ENCODE data around the gene RUNX1.

RUNX1 gene

DNA sequence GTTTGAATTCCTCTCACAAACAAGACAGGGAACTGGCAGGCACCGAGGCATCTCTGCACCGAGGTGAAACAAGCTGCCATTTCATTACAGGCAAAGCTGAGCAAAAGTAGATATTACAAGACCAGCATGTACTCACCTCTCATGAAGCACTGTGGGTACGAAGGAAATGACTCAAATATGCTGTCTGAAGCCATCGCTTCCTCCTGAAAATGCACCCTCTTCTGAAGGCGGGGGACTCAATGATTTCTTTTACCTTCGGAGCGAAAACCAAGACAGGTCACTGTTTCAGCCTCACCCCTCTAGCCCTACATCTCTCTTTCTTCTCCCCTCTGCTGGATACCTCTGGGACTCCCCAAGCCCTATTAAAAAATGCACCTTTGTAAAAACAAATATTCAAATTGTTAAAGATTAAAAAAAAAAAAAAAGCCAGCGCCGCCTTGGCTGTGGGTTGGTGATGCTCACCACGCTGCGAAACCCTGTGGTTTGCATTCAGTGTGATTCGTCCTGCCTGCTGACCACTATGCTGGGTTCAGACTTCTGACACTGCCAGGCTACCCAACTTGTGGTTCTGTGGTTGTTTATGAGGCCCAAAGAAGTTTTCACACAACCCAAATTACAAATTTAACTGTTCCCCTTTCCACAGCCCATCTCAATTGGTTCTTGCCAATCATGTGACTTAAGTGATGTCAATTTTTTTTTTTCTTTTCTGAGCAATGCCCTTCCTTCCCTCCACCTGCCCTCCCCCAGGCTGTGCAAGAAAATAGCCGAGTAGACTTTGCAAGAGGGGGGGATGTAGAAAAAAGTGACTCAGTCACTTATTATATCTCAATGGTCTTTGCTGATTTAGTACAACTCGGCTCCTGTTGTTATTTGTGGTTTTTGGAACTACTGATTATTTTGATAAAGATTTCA lies at the start of gene RUNX1:
TSS of gene RUNX1 (minus strand) at position 597 of the 912 bp plus-strand sequence.
- FAIRE-seq (no peak), DNase-seq (ENCODE audit: low spot score) (peak; percentile 66)

GRCh38 chr21:35097525-35097924 lies 48.4 kb upstream of the RUNX1 start:
- FAIRE-seq (no peak), DNase-seq (ENCODE audit: low spot score) (no peak)

- DNase-seq (ENCODE audit: low spot score), result no peak
- no peak for FAIRE-seq
Observed at GRCh38 chr21:35096959-35097358, 47.9 kb upstream of the RUNX1 start.

DNA sequence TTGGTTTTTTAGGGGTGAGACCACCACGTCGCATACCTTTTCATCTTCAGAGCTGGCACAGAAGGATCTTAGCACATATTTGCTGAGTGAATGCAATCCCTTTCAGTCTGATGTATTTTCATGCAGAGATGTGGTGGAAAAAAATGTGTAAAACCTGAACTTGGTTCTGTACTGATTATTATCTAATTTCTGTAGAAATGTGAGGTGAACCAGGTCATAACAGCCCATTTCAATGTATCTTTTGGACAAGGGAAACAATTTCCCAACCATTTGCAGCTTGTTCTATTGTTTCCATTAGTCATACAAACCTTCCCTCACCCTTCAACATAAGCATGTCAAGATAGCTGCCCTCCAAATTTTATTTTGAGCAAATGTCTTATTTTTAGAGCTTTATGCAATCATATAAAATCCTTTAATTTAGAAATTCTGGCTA lies 46.8 kb upstream of the RUNX1 start:
- DNase-seq (ENCODE audit: low spot score) (no peak), FAIRE-seq (no peak)

- FAIRE-seq (no peak), DNase-seq (ENCODE audit: low spot score) (no peak)
Observed at GRCh38 chr21:35093514-35093913, 44.4 kb upstream of the RUNX1 start.

DNA sequence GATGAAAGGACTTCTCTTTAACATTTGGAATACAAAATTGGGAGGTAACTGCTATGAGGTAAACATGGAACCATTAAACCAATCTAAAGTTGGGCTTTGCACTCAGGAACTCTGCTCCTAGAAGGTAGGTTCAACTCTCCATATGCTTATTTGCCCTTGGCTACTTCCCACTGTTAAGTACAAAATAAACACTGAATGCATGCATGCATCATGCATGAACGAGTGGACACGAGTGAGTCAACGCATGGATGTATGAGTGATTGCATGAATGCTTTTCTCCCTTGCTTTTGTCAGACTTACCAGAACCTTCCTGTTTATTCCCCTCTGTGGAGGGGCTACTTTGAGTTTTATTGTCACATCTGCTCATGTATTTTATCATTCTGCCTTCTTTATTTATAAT lies 42.4 kb upstream of the RUNX1 start:
- DNase-seq (ENCODE audit: low spot score) (no peak), FAIRE-seq (peak; percentile 32)

DNA sequence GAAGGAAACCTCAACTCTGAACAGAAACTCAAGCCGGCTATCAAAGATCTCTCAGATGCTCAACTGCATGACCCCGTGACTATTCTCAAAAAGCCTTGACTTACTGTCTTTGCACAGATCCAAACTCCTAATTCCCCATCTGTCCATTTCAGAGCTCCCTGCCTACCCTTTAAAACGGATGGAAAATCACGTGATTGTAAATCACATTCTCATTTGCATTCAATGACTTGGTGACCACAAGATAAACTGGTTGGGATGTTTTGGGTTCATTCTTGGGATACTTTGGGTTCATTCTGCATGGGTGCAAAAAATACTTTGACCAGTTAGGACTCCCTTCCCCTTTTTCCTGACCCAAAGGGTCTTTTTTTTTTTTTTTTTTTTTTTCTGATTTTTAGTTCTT lies 41.3 kb upstream of the RUNX1 start:
- FAIRE-seq (no peak), DNase-seq (ENCODE audit: low spot score) (no peak)

GRCh38 chr21:35088319-35088771 lies 39.2 kb upstream of the RUNX1 start:
- FAIRE-seq (no peak), DNase-seq (ENCODE audit: low spot score) (no peak)

DNA sequence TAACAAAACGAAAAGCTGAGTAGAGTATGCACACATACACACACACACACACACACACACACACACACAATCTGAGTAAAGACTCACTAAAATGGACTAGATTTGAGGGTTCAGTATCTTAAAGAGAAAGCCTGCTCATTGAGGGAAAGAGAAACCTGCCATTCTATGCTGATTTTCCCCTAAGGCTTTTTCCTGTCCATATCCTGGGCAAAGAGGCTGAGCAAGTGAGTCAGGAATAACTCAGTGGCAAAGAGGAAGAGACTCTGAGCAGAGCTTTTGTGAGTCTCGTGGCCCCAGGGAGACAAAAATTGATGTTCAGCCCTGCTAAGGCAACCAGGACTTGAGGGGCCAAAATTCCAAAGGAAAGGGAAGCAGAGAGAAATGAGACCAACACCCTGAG lies 37.3 kb upstream of the RUNX1 start:
- FAIRE-seq (no peak), DNase-seq (ENCODE audit: low spot score) (no peak)

- no peak for FAIRE-seq
- peak; percentile 46 for DNase-seq (ENCODE audit: low spot score)
Observed at GRCh38 chr21:35084869-35085268, 35.8 kb upstream of the RUNX1 start.

DNA sequence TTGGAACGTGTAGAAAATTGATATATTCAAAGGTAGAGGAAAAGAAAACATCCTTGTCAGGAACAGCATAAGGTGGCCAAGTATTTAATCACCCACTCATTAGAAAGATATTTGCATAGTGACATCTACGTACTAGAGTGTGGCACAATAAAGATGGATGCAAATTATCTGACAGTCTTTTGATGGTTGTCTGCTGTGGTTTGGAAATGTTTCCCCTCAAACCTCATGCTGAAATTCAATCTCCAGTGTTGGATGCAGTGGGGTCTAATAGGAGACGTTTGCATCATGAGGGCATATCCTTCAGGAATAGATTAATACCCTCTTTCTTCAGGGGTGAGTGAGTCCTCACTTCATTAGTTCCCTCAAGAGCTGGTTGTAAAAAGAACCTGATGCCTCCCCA lies 34.1 kb upstream of the RUNX1 start:
- FAIRE-seq, result no peak
- DNase-seq (ENCODE audit: low spot score), result no peak

- FAIRE-seq, result no peak
- no peak for DNase-seq (ENCODE audit: low spot score)
Observed at GRCh38 chr21:35081861-35082260, 32.8 kb upstream of the RUNX1 start.

- DNase-seq (ENCODE audit: low spot score) (no peak), FAIRE-seq (no peak)
Observed at GRCh38 chr21:35079181-35079580, 30.1 kb upstream of the RUNX1 start.

DNA sequence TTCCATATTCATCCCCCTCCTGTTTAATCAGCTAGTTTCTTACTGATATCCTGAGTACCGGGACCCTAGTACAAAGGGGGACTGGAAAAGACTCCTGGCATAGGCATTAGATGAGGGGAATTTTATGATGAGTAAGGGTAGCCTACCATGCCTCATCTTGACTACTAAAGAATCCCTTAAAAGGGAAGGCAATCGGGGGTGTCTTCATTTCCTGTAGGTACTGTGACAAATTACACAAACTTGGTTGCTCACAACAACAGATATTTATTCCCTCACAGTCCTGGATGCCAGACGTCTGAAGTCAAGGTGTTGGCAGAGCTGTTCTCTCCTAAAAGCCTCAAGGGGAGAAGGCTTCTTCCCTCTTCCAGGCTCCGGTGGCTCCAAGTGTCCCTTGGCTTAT lies 28.9 kb upstream of the RUNX1 start:
- DNase-seq (ENCODE audit: low spot score) (no peak), FAIRE-seq (no peak)

GRCh38 chr21:35077466-35077865 lies 28.4 kb upstream of the RUNX1 start:
- no peak for DNase-seq (ENCODE audit: low spot score)
- no peak for FAIRE-seq

DNA sequence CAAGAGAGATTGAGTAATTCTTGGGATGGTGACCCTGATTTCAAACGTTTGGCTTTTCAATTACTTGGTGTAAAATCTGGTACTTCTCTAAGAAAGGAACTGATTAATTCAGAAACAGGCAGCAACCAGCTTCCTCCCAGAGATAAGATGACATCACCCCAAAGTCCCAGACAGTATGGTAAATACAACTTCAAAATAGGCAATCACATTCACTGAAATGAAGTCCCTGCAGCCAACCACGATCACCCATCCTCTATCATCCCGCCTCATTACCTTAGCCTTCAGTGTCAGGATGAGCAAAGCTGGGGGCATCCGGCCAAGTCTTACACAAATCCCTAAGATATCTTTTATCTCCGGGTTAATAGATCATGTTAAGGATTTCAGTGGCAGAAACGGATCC lies 26.4 kb upstream of the RUNX1 start:
- no peak for FAIRE-seq

DNA sequence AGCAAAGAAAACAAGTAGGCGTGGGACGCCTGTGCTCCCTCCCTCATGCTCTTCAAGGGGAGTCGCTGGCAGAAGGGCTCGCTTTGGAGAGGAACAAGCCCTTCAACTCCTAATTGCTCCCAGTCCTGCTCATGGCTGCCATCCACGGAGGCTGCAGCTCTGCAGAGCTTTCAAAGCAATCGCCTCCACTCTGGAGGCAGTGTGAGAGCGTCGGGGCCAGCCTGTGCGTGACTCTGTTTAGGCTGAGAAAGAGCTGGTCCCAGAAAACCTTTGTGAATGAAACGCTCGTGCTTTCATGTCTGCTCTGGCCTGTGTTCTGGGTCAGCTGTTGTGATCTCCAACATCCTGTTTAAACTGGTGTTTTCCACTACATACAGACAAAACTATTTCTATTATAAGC lies 23.9 kb upstream of the RUNX1 start:
- no peak for FAIRE-seq
- no peak for DNase-seq (ENCODE audit: low spot score)

More for the DNA sequence above, 26.4 kb upstream of the RUNX1 start:
- DNase-seq (ENCODE audit: low spot score), result peak; percentile 10

DNA sequence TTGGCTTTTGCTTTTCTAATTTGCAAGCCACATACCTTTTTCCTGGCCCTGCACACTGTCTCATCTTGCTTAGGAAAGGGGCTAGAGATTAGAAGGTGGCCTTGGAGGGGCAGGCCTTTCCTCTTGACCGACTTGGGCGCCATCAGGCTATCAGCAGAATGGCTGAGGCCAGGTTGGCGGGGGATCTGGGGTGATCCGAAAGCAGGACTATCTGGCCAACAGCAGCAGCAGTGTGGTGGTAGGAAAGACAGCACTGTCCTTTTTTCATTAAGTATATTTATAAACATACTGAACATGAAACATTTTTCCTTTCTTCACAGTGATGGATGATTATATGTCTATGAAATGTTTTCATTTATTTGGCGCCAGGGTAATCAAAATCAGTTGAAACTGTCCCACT lies 23.5 kb upstream of the RUNX1 start:
- FAIRE-seq (no peak), DNase-seq (ENCODE audit: low spot score) (no peak)

DNA sequence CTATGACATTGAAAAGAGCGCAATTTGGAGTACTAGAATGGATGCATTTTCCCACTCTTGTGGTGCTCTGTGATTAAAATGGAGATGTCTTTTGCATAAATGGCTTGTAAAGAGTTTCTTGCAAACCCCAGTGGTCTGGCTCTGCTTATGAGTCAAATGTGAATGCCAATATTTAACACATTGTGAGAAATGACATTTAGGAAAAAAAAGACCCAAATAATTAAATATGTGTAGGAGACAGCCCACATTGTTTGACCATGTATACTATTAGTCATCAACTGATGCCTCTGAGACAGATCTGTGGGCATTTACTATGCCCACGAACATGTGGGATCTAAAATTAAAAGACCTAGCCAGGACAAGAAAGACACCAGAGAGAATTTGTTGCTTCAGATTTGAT lies 22.2 kb upstream of the RUNX1 start:
- FAIRE-seq, result no peak
- no peak for DNase-seq (ENCODE audit: low spot score)

GRCh38 chr21:35070436-35070835 lies 21.3 kb upstream of the RUNX1 start:
- no peak for FAIRE-seq

DNA sequence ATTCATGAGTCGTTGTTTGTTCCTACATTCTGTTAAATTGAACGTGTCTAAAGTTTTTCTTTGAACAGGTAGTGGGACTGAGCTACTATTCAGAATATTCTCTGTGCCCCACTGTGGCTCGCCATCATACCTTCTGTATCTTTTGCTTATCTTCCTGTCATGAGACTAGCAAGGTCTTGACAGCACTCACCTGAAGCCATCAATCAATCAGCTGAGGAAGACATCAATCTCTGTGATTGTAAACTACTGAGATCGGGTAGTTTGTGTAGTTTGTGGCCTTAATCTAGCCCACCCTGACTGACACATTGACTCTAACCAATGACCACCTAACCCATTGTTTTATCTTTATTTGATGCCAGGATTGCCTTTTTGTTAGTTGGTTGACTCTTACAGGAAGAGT lies 17.7 kb upstream of the RUNX1 start:
- no peak for DNase-seq (ENCODE audit: low spot score)
- FAIRE-seq, result no peak

More at GRCh38 chr21:35070436-35070835, 21.3 kb upstream of the RUNX1 start:
- no peak for DNase-seq (ENCODE audit: low spot score)

- FAIRE-seq, result no peak
- no peak for DNase-seq (ENCODE audit: low spot score)
Observed at GRCh38 chr21:35063428-35064172, 14.5 kb upstream of the RUNX1 start.
